ENCODE data around the gene PPP1R14B. TPM values are rescaled to one million over a fixed set of nuclear protein-coding genes. Genes with fewer than 3 reads are reported as not detected.

The PPP1R14B gene
- total and polyA plus RNA-seq, 2 of the 13 experiments (the other 11 are each of a cell fraction or from before 2014, with no cell fraction given): 110 to 148 TPM

DNA sequence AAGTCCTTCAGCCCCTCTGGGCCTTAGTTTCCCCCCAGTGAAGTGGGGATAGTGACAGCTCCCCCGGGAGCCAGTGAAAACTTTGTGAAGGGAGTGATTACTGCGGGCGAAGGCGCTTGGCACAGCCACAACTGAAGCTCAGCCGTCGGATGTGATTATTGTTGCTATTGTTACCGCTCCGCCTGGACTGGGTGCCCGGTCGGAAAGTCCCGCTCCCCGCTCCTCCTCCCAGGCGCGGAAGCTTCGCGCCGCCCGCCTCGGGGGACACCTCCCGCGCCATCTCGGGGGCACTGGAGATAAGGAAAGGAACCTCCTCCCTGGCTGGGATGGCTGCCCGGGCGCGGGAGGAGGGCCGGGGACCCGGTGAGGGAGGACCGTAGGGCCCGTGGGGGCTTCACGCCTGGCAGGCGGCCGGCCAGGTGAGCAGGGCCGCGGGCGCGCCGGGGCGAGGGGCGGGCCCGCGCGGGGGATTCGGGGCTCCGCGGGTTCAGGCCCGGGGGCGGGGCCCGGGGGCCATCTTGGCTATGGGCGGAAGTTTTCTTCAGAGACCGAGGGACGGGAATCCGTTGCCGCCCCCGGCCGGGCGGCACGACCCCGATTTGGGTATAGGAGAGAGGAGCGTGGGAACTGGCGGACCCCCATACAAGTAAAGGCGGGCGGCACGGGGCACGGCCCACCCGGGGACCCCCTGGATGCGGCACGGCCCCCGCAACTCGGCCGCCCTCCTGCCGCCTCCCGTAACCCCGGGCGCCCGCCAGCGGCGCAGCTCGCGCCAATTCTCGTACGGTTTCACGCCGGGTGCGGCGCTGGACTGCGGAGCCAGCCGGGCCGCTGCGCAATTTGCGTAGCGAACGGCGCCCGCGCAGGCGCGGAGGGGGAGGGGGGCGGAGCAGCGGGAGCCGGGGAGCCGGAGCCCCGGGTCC lies 38.5 kb upstream of the PPP1R14B start, which contains the start of gene GPR137 (continued):
- TF ChIP-seq REL (CRISPR knock-in tag; conservative IDR thresholded peaks at IDR 0.05): no peak
- TF ChIP-seq ZNF567 (CRISPR knock-in tag; IDR thresholded peaks at IDR 0.05; ENCODE audit: borderline replicate concordance): no peak
- peak; percentile 27; the same call in 1 of the 2 replicates for TF ChIP-seq HCFC1 (IDR thresholded peaks at IDR 0.05; ENCODE audit: low read depth, low read length)
- no peak for TF ChIP-seq SRSF4 (IDR thresholded peaks at IDR 0.05; ENCODE audit: low read depth, low read length, poor library complexity, severe bottlenecking)
- TF ChIP-seq ZSCAN12 (CRISPR knock-in tag; IDR thresholded peaks at IDR 0.05): no peak
- TF ChIP-seq, protein P1, sequence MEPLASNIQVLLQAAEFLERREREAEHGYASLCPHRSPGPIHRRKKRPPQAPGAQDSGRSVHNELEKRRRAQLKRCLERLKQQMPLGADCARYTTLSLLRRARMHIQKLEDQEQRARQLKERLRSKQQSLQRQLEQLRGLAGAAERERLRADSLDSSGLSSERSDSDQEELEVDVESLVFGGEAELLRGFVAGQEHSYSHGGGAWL (CRISPR knock-in tag; IDR thresholded peaks at IDR 0.05): no peak
- no peak for TF ChIP-seq SNAI1 (CRISPR knock-in tag; IDR thresholded peaks at IDR 0.05; ENCODE audit: borderline replicate concordance)
- TF ChIP-seq ZNF768 (CRISPR knock-in tag; IDR thresholded peaks at IDR 0.05): no peak
- TF ChIP-seq RXRB (CRISPR knock-in tag; IDR thresholded peaks at IDR 0.05; ENCODE audit: borderline replicate concordance): no peak
- TF ChIP-seq, protein P2, sequence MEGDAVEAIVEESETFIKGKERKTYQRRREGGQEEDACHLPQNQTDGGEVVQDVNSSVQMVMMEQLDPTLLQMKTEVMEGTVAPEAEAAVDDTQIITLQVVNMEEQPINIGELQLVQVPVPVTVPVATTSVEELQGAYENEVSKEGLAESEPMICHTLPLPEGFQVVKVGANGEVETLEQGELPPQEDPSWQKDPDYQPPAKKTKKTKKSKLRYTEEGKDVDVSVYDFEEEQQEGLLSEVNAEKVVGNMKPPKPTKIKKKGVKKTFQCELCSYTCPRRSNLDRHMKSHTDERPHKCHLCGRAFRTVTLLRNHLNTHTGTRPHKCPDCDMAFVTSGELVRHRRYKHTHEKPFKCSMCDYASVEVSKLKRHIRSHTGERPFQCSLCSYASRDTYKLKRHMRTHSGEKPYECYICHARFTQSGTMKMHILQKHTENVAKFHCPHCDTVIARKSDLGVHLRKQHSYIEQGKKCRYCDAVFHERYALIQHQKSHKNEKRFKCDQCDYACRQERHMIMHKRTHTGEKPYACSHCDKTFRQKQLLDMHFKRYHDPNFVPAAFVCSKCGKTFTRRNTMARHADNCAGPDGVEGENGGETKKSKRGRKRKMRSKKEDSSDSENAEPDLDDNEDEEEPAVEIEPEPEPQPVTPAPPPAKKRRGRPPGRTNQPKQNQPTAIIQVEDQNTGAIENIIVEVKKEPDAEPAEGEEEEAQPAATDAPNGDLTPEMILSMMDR (CRISPR knock-in tag; IDR thresholded peaks at IDR 0.05): no peak; the same call in 1 of the 2 replicates
- no peak for TF ChIP-seq FOXK1 (CRISPR knock-in tag; IDR thresholded peaks at IDR 0.05; ENCODE audit: borderline replicate concordance, low read depth)
- no peak for TF ChIP-seq ZFAT (CRISPR knock-in tag; conservative IDR thresholded peaks at IDR 0.05)
- no peak for TF ChIP-seq SMC3 (IDR thresholded peaks at IDR 0.05; ENCODE audit: low read length)
- TF ChIP-seq RFX1 (IDR thresholded peaks at IDR 0.05): peak; percentile 74
- TF ChIP-seq ETV5 (CRISPR knock-in tag; IDR thresholded peaks at IDR 0.05; ENCODE audit: borderline replicate concordance): no peak
- no peak for TF ChIP-seq STAG1 (CRISPR knock-in tag; IDR thresholded peaks at IDR 0.05)
- TF ChIP-seq MLLT10 (CRISPR knock-in tag; IDR thresholded peaks at IDR 0.05): no peak
- TF ChIP-seq GABPB1 (CRISPR knock-in tag; IDR thresholded peaks at IDR 0.05): peak; percentile 78
- TF ChIP-seq, protein P3, sequence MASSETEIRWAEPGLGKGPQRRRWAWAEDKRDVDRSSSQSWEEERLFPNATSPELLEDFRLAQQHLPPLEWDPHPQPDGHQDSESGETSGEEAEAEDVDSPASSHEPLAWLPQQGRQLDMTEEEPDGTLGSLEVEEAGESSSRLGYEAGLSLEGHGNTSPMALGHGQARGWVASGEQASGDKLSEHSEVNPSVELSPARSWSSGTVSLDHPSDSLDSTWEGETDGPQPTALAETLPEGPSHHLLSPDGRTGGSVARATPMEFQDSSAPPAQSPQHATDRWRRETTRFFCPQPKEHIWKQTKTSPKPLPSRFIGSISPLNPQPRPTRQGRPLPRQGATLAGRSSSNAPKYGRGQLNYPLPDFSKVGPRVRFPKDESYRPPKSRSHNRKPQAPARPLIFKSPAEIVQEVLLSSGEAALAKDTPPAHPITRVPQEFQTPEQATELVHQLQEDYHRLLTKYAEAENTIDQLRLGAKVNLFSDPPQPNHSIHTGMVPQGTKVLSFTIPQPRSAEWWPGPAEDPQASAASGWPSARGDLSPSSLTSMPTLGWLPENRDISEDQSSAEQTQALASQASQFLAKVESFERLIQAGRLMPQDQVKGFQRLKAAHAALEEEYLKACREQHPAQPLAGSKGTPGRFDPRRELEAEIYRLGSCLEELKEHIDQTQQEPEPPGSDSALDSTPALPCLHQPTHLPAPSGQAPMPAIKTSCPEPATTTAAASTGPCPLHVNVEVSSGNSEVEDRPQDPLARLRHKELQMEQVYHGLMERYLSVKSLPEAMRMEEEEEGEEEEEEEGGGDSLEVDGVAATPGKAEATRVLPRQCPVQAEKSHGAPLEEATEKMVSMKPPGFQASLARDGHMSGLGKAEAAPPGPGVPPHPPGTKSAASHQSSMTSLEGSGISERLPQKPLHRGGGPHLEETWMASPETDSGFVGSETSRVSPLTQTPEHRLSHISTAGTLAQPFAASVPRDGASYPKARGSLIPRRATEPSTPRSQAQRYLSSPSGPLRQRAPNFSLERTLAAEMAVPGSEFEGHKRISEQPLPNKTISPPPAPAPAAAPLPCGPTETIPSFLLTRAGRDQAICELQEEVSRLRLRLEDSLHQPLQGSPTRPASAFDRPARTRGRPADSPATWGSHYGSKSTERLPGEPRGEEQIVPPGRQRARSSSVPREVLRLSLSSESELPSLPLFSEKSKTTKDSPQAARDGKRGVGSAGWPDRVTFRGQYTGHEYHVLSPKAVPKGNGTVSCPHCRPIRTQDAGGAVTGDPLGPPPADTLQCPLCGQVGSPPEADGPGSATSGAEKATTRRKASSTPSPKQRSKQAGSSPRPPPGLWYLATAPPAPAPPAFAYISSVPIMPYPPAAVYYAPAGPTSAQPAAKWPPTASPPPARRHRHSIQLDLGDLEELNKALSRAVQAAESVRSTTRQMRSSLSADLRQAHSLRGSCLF (CRISPR knock-in tag; IDR thresholded peaks at IDR 0.05; ENCODE audit: borderline replicate concordance): no peak
- TF ChIP-seq, protein P4, sequence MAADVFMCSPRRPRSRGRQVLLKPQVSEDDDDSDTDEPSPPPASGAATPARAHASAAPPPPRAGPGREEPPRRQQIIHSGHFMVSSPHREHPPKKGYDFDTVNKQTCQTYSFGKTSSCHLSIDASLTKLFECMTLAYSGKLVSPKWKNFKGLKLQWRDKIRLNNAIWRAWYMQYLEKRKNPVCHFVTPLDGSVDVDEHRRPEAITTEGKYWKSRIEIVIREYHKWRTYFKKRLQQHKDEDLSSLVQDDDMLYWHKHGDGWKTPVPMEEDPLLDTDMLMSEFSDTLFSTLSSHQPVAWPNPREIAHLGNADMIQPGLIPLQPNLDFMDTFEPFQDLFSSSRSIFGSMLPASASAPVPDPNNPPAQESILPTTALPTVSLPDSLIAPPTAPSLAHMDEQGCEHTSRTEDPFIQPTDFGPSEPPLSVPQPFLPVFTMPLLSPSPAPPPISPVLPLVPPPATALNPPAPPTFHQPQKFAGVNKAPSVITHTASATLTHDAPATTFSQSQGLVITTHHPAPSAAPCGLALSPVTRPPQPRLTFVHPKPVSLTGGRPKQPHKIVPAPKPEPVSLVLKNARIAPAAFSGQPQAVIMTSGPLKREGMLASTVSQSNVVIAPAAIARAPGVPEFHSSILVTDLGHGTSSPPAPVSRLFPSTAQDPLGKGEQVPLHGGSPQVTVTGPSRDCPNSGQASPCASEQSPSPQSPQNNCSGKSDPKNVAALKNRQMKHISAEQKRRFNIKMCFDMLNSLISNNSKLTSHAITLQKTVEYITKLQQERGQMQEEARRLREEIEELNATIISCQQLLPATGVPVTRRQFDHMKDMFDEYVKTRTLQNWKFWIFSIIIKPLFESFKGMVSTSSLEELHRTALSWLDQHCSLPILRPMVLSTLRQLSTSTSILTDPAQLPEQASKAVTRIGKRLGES (CRISPR knock-in tag; IDR thresholded peaks at IDR 0.05; ENCODE audit: borderline replicate concordance): no peak

Measured in HepG2 (cell line).